GM19351 (cell line): ENCODE data around the gene TNK2.

Experiments
- ATAC-seq: cut with Tn5 transposase; IDR thresholded peaks from one replicate; pipeline ENCODE4 v1.9.1; 2021; ENCODE audit warnings: mild to moderate bottlenecking, moderate library complexity; ENCODE audit not compliant: unreplicated experiment

Gene TNK2

DNA sequence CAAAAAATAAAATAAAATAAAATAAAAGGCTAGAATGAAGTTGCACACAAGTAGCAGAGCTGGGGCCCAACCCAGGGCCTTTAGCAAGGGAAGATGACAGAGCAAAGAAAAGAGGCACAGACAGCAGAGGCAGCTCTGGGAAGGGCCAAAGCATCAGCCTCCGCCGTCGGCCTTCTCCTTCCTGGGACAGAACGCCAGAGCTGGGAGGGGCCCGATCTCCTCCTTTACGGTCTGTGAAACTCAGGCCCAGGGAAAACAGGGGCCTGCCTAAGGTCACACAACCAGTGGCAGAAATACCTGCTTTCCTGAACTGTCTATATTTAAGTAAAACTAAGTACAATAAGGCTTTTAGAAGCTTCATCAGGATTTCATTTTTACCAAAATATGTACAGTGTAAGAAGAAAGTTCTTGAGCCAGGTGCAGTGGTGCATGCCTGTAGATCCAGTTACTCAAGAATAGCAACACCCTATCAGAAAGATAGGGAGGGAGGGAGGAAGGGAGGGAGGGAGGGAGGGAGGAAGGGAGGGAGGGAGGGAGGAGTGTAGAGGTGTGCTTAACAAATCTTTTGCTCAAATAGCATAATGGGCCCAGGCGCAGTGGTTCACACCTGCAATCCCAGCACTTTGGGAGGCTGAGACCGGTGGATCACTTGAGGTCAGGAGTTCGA, 53.6 kb downstream of the TNK2 start:
- ATAC-seq, result no peak

DNA sequence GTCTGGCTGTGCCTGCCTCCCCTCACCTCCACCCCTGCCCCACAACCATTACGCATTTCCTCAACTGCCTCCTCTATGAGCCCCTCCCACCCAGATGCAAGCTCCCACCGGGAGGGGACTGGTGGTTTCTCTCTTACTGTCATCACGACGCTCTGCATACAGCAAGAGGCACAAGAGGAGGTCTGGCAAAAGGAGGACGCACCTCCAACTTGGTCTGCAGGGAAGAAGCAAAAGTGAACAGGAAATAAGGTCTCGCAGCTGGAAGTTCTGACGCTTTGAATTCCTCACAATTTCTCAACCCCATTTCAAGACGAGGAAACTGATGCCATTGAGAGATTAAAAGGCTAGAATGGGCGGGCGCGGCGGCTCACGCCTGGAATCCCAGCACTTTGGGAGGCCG, 54.4 kb downstream of the TNK2 start:
- no peak for ATAC-seq

DNA sequence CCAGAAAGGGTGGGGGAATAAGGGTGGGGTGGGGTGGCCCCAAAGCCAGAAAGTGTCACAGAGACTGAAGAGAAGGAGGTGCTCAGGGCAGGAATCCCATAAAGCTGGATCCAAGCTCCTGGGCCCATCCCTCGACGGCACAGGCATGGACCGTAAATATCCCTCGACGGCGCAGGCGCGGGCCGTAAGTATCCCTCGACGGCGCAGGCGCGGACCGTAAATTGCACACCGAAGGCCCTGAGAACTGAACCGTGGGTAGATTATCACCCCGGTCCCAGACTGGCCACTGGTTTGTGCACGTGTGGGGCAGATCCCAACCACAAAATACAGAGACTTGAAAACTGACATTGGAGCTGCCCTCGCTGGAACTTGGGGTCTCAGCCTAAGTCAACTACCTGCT, 55.3 kb downstream of the TNK2 start:
- no peak for ATAC-seq

DNA sequence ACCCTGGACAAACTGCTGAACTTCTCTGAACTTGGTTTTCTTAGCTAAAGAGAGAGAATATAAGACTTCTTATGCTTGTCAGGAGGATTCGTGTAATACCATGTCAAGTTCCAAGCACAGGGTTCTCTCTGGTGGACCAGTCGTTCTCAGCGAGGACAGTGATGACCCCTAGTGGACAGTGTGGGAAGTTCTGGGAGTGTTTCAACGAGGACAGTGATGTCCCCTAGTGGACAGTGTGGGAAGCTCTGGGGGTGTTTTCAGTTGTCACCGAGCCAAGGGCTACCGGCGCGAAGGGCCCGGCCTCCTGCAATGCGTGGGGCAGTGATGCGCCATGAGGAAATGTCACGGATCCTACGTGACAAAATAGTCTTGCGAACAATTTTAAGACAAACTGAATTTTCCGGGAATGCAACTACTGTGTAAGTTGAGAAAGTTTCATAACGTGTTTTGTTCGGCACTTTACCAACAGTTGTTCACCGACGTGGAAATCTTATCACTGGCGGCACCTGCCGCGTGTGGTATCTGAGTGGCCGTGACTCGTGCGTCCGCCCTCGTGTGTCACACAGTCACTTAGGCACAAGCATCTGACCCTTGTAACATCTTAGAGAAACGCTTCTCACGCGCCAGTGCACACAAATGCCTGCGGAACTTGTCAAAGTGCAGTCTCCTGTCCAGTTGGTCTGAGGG, 57.4 kb downstream of the TNK2 start:
- ATAC-seq, result peak; percentile 96

DNA sequence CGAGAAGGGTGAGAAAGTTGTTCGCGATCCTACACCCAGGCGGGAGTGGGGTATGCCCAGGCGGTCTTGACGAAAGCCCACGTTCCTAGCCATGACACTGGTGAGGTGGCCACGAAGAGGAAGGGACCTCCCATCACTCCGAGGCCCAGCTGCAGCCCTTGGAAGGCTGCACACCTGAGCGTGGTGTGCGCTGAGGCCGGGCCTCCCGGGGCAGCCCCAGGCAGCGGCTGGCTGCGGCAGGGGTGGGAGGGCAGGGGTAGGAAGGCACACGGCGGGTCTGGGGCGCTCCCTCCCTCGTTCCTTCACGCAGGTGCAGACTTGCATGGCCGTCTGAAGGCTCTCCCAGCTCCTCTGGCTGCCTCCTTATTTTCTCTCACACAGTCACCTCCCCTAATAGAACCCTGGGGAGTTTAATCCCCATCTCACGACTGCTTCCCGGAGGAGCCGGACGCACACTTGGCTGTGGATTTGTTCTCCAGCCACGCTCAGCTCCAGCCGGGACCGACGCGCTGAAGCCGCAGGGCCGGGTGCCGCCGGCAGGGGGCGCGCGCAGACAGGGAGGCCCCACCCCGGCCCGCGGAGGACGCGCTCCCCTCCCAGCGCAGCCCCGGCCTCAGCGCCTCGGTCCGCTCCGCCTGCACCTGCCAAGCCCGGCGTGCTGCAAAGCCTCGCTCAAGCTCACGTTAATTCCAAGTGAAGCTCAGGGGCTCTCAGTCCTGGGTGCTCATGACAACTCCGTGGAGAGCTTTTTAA, 58.9 kb downstream of the TNK2 start:
- no peak for ATAC-seq

DNA sequence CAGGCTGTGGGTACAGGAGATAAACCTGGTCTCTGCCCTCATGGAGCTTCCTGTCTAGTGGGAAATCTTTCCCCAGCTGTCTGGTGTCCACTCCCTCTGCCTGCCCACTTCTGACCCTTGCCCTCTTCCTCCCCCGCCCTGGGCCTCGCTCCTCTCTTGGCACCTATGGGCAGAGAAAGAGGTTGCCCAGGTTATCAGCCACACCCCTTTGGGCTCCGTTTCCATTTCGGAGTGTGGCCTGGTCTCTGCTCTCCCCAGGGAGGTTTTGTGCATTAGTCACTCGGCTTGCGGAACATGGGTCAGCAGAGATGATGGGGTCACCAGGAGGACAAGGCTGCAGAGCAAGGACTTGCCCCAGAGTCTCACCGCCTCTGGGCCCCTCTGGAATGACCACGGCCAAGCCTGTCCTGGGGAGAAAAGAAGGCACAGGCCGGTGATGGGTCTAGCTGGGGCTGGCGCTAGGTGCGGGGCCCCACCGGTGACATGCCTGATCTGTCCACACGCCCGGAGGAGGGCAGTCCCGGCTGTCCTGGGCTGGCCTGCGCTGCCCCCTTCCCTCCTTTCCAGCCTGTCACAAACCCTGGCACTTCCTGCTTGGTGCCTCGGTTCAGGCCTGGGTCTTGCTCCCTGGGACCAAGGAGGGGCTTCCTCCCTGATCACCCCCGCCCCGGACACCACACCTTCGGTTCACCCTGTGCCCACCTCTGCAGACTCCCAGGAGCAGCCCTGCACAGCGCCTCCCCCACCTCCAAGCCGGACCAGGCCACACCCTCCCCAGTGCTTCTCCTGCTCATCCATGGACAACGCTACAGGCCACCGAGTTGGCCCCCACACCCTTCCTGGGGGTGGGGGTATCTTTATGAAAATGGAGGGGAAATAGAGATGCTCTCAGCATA, 61.0 kb downstream of the TNK2 start:
- no peak for ATAC-seq

DNA sequence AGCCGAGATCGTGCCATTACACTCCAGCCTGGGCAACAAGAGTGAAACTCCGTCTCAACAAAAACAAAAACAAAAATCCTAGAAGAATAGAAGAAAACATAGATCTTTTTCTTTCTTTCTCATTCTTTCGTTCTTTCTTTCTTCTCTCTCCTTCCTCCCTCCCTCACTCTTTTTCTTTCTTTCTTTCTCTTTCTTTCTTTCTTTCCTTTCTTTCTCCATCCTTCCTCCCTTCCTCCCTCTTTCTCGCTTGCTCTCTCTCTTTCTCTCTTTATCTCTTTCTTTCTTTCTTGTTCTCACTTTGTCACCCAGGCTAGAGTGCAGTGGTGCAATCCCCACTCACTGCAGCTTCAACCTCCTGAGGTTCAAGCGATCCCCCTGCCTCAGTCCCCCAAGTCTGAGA, 62.9 kb downstream of the TNK2 start:
- no peak for ATAC-seq

DNA sequence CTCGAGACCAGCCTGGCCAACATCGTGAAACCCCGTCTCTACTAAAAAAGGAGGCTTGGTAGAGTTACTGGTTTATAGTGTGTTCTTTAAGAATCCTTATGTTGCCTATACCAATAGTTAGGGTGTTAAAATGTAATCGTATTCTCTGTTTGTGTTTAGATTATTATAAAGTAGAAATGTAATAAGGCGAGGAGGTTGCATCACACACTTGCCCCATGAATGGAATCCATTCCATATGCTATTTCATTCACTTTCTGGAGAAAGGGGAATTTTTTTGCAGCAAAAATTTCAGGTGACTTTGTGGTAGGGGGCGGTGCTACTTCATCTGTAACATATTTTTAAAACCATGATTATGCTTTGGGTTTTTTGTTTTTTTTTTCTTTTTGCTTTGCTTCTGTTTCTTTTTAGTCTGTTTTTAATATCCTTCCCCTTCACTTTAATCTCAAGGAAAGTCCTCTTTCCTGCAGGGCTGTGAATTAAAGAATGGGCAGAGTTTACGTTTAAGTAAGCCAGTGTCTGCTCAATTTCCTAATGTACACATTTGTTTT, 63.6 kb downstream of the TNK2 start:
- ATAC-seq, result no peak

DNA sequence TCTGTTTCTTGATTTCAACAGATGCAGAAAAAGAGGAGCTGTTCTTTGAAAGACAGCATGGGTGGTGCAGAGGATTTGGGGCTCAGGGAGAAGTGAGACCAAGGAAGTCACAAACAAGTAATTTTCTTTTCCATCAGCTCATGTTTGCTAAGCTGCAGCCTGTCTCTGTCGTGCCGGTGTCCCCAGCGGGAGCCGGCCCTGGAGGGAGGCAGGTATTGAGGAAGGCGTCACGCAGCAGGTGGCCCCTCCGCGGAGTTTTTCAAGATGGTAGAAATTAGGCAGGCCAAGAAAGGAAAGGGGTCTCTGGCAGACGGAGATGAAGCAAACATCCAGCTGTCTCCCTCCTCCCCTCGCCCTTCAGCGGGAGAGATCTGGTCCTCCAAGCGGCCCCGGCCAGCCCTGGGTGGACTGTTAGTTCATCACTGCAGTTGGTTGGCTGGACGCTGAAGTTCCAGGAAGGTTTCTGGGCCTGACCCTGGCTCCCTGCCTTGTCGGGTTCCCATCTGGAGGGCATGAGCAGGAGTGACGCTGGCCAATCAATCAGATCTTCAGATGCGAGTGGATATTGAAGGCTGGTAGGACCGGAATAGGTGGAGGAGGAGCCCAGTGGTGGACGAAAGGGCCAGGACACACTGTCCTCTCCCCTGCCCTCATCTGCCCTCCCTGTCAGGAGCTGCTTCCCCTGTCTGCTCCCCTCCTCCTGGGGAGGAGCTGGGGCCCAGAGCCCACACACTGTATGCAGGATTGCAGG, 68.9 kb downstream of the TNK2 start:
- ATAC-seq, result no peak

DNA sequence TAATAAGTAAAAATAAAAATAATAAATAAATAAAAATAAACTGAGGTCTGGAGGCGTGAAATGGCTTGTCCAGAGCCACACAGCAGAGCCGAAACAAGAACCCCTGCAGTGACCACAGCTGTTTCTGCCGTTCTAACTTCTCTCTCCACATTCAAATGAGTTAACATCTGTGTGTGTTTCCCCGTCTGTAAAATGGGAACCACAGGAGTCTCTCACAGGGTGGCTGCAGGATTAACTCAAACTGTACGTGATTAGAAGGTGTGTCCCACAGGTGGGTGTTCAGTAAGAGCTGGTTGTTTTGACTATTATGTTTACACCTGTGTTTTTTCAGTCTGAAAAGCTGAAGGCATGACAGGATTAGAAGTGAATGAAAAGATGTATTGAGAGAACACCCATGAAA, 69.6 kb downstream of the TNK2 start:
- ATAC-seq, result peak; percentile 78

DNA sequence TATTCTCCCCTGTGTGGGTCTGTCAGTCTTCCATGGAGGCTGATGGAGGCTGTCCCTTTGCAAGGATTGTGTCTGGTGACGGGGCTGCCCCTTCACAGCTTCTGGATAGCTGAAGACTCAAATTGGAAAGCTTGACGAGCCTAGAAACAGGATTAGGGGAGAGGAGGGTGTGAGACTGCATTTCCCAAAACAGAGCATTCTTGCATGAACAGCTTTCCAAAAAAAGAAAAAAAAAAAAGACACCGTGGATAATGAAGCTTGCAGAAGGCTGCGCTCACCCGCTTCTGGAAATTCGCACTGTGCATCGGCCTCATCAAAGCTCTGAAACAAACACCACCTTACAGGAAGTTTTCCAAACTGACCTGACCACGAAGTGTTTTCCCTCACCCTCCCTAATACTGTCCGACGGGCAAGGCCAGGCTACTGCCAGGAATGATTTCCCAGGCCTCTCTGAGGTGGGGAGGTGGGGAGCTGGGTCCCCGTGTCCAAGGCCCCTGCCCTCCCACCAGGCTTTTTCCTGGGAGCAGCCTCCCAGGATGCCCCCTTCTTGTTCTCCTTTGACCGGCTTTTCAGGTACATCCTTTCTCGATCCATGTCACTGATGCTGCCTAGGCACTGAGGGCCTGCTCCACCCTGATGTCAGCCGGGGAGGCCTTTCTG, 71.7 kb downstream of the TNK2 start:
- no peak for ATAC-seq

DNA sequence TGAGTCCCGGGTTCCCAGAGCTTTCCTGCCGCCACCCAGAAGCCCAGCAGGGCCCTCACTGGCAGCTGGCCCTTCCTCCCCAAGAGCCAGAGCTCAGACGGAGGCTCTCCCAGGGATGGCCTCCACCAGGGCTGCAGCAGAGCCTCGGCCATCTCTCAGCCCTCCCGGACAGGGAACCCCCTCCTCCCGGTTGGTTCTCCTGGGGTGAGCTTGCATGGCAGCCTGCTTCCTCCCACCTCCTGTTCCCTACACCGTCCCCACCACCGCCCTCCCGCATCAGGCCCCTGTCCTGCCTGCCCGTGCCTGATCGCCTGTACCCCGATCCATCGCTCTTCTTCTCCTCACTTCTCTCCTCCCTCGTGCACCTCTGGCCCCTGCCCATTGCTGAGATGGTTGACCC, 72.6 kb downstream of the TNK2 start:
- no peak for ATAC-seq

DNA sequence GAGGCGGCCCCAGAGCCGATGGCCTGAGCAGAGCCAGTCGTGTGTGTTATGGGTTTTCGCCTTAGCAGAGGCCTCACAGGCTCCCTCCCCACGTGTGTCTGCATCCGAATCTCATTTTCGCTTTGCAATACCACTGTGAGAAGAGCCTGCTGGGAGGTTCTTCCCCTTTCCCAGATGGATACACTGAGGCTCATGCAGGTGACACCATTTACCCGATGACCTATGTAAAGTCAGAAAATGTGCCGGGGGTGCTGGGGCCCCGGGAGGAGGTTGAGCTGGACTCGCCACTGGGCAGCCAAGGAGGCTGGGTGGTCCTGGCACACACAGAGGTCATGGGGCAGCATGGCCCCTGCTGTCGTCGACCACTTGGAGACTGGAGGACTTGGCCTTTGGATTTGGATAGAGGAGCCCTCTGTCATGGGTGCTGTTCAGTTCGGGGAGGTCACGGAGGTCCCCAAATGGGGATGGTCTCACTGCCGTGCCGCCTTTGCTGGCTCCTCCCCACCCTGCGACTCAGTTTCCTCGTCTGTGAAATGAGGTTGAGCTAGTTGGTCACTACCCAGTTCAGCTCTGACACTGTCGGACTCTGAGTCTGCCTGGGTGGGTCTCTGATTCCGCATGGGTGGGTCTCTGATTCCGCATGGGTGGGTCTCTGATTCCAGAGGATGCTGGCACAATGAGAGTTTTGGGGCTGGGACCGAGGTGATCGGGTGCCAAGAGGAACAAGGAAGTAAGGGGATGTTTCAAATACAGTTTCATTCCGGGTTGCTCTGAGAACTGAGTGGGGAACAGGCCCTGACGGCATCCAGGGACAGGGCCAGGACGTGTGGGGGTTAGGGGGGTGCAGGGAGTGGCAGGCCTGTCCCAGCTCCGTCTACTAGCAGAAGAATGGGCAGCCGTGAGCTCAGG, 73.4 kb downstream of the TNK2 start:
- ATAC-seq, result no peak

DNA sequence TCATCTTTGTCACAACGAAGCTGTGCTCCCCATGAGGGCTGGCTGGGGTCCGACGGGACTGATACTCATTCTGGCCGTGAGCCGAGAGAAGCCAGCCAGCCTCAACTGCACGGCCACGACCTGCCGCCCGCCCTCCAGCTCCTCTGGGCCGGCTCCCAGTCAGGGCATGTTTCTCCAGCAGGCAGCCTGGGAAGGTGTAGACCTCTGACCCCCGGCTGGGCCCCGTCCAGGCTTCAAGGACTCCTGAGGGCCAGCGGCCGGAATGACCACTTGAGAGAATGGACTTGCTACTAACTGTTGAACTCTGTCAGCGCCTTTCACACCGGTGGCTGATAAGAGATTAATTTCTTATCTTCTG, 78.5 kb downstream of the TNK2 start:
- ATAC-seq, result no peak

DNA sequence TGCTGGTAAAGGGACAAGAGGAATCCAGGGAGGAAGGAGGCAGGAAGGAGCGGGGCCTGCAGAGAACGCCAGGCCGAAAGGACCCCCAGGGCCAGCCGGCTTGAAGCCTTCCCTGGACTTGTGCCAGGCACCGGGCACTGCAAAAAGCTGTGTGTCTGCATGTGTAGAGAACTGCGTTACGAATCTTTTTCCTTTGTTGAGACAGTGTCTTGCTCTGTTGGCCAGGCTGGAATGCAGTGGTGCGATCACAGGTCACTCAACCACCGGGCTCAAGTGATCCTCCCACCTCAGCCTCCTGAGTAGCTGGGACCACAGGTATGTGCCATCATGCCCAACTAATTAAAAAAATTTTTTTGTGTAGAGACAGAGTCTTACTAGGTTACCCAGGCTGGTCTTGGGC, 79.6 kb downstream of the TNK2 start:
- ATAC-seq, result no peak

DNA sequence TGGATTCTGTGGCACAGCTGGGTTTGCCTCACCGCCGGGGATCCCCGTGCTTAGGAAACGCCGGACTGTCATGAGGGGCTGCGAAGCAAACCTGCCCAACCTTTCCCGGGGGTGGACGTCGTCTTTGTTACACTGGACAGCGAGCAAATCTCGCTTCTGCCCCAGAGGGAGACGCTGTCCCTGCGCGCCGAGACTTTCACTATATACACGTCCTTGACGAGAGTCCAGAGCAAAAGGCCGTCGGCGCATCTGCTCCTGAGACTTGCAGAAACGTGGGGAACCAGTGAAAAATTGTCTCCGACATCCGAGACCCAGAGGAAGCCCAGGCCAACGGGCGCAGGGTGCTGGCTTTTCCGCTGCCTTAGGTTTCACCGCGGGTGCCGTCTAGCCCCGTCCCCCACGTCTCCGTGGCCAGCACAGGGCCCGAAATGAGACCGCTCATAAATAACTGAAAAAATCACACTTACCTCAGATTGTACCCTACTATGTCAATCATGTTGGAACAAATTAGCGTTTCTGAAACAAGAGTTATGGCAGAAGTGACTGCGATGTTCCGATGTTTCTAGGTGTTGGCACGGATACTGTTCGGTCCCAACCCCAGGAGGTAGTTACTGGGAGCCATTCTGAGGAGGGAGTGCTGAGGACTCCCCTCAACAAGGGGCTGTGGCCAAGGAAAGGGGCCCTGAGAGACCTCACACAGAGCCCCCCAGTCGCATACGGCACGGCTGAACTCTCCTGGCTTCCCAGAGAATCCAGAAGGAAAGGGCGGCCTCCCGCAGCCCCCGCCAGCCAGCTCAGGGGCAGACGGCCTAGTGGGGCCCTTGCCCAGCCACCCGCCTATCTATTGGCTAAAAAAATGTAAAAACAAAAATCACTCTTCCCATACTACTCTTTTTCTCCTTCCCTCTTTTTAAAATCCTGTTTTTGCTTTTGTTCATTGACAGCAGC, 82.2 kb downstream of the TNK2 start:
- no peak for ATAC-seq

DNA sequence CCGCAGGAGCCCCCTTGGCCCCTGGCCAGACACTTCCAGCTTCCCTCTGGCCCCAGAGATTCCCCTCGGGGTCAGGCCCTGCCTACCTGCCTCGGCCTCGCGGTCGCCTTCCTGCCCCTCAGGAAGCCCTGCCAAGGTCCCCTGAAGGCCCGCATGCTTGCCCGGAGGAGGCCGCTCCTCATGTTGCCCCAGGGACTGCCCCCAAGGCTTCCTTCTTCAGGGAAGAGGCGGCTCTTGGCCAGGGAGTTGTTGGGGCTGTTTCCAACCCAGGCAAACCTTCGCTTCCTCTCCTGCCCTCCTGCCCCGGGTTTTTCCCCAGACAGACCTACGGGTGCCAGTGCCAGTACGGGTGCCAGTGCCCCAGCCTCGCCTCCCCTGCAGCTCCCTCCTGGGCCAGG, 83.2 kb downstream of the TNK2 start:
- ATAC-seq, result no peak
